ENCODE measurements around the gene ACAT2.
"Not testable (repeated sequence)": the region's sequence is repeated elsewhere in the genome, so short reads cannot be mapped to it uniquely, and the experiment has no call there.

The ACAT2 gene

GRCh38 chr6:159769470-159769869, 7.6 kb downstream of the ACAT2 start:
- no peak for DNase-seq (ENCODE audit: low read depth in 2 of 2)

DNA sequence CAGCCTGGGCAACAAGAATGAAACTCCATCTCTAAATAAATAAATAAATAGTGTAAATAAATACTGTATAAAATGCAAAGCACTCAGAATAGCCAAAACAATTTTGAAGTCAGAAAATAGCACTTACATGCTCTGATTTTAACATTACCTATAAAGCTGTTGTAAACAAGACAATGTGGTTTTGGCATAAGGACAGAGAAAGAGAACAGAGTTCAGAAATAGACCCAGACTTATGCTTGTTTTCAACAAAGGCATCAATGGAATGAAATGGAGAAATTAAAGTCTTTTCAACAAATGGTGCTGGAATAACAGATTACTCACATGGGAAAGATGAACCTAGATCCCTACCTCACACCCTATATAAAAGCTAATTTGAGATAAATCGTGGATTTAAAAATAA, 10.4 kb downstream of the ACAT2 start:
- no peak for DNase-seq (ENCODE audit: low read depth in 2 of 2)

- no peak for DNase-seq (ENCODE audit: low read depth in 2 of 2)
These were observed 15.5 kb downstream of the ACAT2 start for GRCh38 chr6:159777240-159777904.

GRCh38 chr6:159778131-159778530, 16.3 kb downstream of the ACAT2 start:
- DNase-seq (ENCODE audit: low read depth in 2 of 2) = no peak

DNA sequence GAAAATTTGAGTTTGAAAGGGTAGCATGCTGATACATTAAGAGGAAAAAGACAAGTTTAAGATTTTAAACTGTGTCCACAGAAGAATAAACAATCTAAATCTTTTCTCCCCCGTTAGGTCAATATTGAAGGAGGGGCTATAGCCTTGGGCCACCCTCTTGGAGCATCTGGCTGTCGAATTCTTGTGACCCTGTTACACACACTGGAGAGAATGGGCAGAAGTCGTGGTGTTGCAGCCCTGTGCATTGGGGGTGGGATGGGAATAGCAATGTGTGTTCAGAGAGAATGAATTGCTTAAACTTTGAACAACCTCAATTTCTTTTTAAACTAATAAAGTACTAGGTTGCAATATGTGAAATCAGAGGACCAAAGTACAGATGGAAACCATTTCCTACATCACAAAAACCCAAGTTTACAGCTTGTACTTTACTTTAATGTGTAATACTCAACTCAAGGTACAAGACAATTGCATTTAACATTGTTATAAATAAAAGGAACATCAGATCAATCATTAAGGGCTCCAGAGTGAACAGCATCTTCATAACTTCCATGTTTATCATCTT, 16.8 kb downstream of the ACAT2 start:
- no peak for DNase-seq (ENCODE audit: low read depth in 2 of 2)

GRCh38 chr6:159788276-159788675, 26.4 kb downstream of the ACAT2 start:
- no peak for DNase-seq (ENCODE audit: low read depth in 2 of 2)

- DNase-seq (ENCODE audit: low read depth in 2 of 2) = peak in 1 of 2 donors; percentile 14
These were observed 27.0 kb downstream of the ACAT2 start for GRCh38 chr6:159788753-159789376.

DNA sequence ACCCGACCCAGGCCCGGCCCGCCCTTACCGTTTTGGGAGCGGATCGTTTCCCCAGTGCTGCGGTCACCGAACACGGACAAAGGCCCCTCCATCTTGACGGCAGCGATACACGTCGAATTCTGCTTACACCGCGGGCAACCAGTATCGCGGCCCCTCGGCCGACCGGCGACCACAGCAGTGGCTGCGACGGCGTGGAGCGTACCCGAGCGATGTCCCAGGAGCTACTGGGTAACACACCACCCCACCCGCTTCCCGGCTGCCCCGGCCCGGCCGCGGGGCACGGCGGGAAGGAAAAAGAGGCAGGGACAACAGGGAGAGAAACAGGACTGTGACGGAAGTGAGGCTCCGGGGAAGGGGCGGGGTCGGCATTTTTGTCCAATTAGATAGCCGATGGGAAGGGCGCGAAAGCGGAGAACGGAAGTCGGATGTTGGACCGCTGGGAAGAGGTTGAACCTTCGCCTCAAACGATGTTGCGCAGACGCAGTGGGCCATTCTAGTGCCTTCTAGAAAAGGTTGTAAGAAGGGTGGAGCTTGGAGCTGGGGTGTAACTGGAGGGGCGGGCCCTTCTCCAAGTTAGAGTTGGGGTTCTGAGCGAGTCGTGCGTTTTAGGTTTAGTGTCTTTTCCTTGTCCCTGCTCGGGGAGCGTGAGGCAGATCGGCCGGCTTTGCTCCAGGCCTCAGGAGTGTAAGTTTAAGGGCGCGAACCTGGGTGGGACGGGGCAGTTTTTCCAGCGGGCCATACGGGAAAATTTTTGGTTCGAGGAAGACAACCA, 27.7 kb downstream of the ACAT2 start, which contains the start of gene TCP1:
TSS of gene TCP1 (minus strand) at position 226 of the 772 bp plus-strand sequence. CDS start at position 92, 134 bp downstream.
- DNase-seq (ENCODE audit: low read depth in 2 of 2) = peak; percentile 96 to 99

DNA sequence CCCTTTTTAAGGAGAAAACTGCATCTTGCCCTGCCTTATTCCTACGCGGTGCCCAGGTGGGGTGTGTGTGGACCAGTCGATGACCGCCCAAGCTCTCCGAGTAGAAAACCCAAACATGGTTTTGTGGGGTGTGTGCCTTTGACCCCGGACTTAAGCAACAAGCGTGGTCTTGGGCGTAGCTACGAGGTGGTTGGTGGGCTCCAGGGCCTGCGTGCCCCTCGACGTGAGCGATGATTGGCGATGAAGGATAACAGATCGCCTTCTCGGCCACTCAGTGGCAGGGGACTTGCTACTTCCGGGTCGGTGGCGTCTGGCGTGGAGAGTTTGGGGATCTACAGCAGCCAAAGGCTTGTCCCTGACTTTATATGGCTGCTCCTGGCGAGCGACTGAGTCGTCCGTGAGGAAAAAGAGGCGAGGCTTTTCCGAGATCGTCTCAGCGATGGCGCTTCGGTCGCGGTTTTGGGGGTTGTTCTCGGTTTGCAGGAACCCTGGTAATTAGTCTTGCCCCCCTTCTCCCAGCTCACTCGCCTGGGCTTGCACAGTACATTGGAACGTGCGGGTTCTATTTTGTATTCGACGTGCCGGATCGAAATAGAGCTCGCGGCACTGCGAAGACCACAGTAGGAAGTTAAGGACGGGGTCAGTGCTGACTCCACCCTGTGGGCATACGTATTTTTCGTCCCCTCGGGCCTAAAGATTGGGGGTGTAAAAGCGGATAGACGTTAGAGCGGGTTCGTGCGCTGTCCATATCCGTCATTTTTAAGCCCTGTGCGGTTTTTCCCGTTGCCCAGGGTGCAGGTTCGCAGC, 28.5 kb downstream of the ACAT2 start, which contains the start of gene MRPL18:
TSS of gene MRPL18 (plus strand) at position 319 of the 807 bp plus-strand sequence. CDS start at position 440, 121 bp downstream.
- DNase-seq (ENCODE audit: low read depth in 2 of 2) = peak; percentile 79 to 88

DNA sequence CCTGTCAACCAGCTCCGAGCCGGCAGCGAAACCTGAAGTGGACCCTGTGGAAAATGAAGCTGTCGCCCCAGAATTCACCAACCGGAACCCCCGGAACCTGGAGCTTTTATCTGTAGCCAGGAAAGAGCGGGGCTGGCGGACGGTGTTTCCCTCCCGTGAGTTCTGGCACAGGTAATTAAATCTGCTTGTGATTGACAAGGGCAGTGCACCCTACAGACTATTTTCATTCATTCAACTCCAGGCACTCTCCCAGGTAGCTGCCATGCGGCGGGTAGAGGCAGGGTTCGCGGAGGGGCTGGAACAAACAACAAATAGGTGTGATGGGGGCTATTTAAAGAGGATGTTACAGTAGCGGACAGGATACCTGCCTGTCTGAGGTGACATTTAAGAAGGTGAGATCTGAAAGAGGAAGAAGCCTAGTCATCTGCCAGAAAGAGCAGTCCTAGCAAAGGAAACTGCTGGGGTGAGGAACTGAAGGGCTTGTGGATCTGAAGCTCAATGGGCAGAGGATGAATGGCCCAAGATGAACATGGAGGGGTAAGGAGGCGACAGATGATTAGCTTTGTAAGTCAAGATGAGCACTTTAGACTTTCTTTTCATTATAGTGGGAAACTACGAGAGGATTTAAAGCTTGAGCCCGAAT, 29.2 kb downstream of the ACAT2 start:
- DNase-seq (ENCODE audit: low read depth in 2 of 2) = no peak

GRCh38 chr6:159794976-159795375, 33.1 kb downstream of the ACAT2 start:
- DNase-seq (ENCODE audit: low read depth in 2 of 2) = not testable (repeated sequence)

DNA sequence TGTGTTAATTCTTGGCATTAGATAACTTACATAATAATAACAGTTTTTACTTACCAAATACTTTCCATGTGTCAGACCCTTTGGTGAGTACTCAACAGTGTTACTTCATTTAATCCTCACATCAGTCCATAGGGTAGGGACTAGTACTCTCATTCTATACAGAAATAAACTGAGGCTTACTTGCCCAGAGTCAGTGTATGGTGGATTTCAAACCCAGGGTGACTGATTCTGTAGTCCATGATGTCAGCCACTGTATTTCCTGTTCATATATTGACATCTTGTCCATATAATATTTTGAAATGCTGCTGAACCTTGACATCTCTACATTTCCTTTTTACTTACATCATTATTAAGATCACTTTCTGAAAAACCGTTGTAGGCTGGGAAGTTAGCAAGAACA, 35.7 kb downstream of the ACAT2 start:
- DNase-seq (ENCODE audit: low read depth in 2 of 2) = no peak

- DNase-seq (ENCODE audit: low read depth in 2 of 2) = no peak
These were observed 38.5 kb downstream of the ACAT2 start, which contains the start of gene PNLDC1 for GRCh38 chr6:159800141-159800865. PNLDC1 (plus strand) TSS chr6:159800276; CDS start chr6:159800308, 32 bp downstream.

GRCh38 chr6:159801935-159802334, 40.1 kb downstream of the ACAT2 start:
- DNase-seq (ENCODE audit: low read depth in 2 of 2) = no peak

DNA sequence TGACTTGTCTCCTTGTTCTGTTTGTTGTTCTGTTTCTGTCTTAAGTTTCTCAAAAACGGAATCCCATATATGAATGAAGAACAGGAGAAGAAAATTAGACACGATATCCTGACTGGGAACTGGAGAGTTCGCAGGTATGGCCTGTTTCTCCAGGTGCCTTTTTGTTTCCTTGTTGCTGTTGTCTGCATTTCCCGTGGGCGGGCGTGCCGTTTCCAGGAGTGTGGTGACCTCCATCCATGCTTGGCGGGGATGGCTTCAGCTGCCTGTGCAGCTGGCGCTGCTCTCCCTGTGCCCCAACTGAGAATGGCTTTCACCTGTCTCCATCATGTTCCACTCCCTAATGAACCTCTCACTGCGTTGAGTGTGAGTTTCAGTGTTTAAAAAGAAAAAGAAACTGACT, 42.7 kb downstream of the ACAT2 start:
- DNase-seq (ENCODE audit: low read depth in 2 of 2) = no peak

DNA sequence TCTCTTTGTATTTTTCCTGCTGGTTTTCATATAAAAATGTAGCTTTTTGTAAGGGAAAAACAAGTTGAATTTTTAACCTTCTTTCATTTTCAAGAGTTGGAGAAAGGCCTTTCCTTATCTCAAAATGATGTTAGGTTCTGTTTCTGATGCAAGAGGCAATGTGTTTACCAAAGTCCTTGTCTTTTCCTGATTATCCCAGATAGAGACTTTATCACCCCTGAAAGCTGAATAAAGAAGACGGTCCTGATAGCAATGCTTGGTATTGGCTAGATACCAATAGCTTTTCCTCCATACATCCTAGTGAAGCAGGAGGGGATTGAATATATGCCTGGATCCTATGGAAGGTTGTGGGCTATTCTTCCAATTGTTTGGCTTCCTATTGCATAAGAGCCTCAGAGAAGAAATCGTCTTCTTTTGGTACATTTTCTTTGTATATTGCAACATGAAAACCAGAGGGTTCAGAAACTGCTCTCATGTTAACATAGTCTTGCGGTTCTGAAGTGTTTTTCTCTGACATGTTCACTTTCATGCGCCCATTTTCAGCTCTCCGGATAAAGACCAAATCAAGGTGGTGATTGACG, 43.7 kb downstream of the ACAT2 start:
- no peak for DNase-seq (ENCODE audit: low read depth in 2 of 2)

DNA sequence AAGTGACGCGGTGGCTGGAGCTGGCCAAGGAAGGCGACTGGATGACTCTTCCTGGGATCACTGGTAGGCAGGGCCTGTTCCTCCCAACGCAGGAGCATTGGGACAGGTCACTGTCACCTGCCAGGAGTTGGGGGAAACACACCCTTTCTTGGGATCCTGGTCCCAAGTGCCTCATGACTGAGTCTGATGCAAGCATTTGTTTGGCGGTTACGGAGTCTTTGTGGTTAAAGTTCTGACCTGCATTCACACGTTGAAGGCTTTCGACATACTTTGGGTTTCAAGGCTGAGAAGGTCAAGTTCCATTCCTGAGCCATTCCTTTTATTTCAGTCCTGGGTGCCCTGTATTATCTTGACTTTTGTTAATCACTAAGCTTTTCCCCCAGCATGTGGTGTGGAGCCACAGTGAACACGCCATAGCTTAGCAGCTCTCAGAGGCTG, 44.2 kb downstream of the ACAT2 start:
- no peak for DNase-seq (ENCODE audit: low read depth in 2 of 2)

GRCh38 chr6:159807150-159807858, 45.5 kb downstream of the ACAT2 start:
- DNase-seq (ENCODE audit: low read depth in 2 of 2) = no peak

- no peak for DNase-seq (ENCODE audit: low read depth in 2 of 2)
These were observed 46.8 kb downstream of the ACAT2 start for GRCh38 chr6:159808647-159809046.
